Right atrium auricular region (tissue), 2 donors: ENCODE data around the gene PPP1R14B. TPM values are rescaled to one million over a fixed set of nuclear protein-coding genes. Genes with fewer than 3 reads are reported as not detected.

Source experiments
- DNase-seq: peaks from one replicate; pipeline ENCODE4 v3.0.0-alpha.2; 2019; ENCODE audit warnings: low spot score
- H3K27ac ChIP-seq, 2 donors: fragments of 200-600 bp; sonication (generic); 1 replicate in 1 of 2; 2 replicates in 1 of 2; pipeline ENCODE4 v1.5.1; 2016 to 2019
- H3K27me3 ChIP-seq, 2 donors: fragments of 200-600 bp; sonication (generic); one replicate each; pipeline versions ENCODE4 v1.5.1 to v1.6.0; 2017 to 2019
- H3K36me3 ChIP-seq: fragments of 200-600 bp; sonication (generic); one replicate; pipeline ENCODE4 v1.5.1; 2016
- H3K4me1 ChIP-seq, 2 donors: fragments of 200-600 bp; sonication (generic); one replicate each; pipeline versions ENCODE4 v1.5.1 to v1.6.0; 2017 to 2019
- H3K4me3 ChIP-seq, 2 donors: fragments of 200-600 bp; sonication (generic); 1 replicate in 1 of 2; 2 replicates in 1 of 2; pipeline ENCODE4 v1.5.1; 2017 to 2019; ENCODE audit warnings: mild to moderate bottlenecking in 1 of 2, moderate library complexity in 1 of 2
- H3K9me3 ChIP-seq, 2 donors: fragments of 200-600 bp; sonication (generic); one replicate each; pipeline ENCODE4 v1.5.1; 2019
- total RNA-seq, 2 donors: library from RNA; depleted of rRNA; stranded (reverse); fragments of >200 nt; gene quantifications; one replicate each; pipeline ENCODE4 v1.1.0, GENCODE V29; 2016
- TF ChIP-seq, protein P1 (sequence below), 2 donors: fragments of 200-600 bp; sonication (generic); IDR thresholded peaks; one replicate each; pipeline ENCODE4 v1.5.1; 2019; ENCODE audit warnings: antibody characterized with exemption in 2 of 2

The PPP1R14B gene
- total RNA-seq, 2 donors from 2014 or later = 76.4 to 99.2 TPM

- Histone ChIP-seq H3K4me1 (peaks cover 0 to 24% of the 10 kb centered on the region in 2 donors), H3K36me3 (peaks cover 46% of the 10 kb centered on the region), H3K9me3 (no peaks in the 10 kb centered on the region), H3K4me3 (no peak overlapping the region), H3K27me3 (no peaks in the 10 kb centered on the region), H3K27ac (no peak overlapping the region)
- TF ChIP-seq, protein P1, sequence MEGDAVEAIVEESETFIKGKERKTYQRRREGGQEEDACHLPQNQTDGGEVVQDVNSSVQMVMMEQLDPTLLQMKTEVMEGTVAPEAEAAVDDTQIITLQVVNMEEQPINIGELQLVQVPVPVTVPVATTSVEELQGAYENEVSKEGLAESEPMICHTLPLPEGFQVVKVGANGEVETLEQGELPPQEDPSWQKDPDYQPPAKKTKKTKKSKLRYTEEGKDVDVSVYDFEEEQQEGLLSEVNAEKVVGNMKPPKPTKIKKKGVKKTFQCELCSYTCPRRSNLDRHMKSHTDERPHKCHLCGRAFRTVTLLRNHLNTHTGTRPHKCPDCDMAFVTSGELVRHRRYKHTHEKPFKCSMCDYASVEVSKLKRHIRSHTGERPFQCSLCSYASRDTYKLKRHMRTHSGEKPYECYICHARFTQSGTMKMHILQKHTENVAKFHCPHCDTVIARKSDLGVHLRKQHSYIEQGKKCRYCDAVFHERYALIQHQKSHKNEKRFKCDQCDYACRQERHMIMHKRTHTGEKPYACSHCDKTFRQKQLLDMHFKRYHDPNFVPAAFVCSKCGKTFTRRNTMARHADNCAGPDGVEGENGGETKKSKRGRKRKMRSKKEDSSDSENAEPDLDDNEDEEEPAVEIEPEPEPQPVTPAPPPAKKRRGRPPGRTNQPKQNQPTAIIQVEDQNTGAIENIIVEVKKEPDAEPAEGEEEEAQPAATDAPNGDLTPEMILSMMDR (IDR thresholded peaks at IDR 0.05) = no peak
- DNase-seq = no peak
These were observed 17.2 kb upstream of the PPP1R14B start for GRCh38 chr11:64263947-64264317.

DNA sequence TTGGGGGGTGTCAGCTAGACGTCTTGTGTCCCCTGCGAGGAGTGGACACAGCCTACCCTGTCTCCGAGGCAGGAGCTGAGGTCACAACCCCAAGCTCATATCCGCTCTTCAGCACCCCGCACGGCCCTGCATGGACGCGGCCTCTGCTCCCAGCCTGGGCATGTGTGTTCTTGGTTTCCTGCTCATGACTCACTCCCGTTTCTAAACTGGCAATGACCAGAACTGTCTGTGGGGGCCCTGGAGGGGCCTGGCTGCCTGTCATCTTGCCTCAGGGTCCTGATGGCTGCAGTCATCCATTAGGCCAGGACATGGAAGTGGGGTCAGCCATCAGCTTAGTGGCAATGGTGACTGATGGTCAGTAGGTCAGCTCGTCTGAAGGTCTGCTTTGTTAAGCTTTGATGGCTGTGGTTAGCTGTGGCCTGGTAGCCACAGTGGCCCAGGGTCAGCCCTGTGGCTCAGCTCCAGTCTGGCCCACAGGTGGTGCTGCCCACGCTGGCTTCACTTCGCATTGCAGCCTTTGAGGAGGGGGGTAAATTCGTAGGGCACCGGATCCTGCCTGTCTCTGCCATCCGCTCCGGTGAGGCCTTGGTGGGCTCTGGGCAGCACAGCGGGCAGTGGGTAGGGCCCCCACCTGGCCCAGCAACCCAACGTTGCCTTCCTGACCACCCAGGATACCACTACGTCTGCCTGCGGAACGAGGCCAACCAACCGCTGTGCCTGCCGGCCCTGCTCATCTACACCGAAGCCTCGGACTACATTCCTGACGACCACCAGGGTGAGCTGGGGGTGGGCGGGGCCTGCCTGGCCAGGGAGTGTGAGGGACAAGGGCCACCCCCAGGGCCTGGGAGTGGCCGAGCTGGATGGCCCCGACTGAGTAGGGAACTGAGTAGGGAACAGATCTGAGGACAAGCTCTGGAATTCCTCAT, 16.5 kb upstream of the PPP1R14B start:
- H3K27ac ChIP-seq = no peak overlapping the region
- H3K36me3 ChIP-seq = peaks cover 52% of the 10 kb centered on the region
- TF ChIP-seq, protein P1 (IDR thresholded peaks at IDR 0.05) = no peak
- DNase-seq = no peak
- no peak overlapping the region for H3K4me3 ChIP-seq
- H3K9me3 ChIP-seq = no peaks in the 10 kb centered on the region
- no peaks in the 10 kb centered on the region for H3K27me3 ChIP-seq
- H3K4me1 ChIP-seq = peaks cover 0 to 17% of the 10 kb centered on the region in 2 donors

DNA sequence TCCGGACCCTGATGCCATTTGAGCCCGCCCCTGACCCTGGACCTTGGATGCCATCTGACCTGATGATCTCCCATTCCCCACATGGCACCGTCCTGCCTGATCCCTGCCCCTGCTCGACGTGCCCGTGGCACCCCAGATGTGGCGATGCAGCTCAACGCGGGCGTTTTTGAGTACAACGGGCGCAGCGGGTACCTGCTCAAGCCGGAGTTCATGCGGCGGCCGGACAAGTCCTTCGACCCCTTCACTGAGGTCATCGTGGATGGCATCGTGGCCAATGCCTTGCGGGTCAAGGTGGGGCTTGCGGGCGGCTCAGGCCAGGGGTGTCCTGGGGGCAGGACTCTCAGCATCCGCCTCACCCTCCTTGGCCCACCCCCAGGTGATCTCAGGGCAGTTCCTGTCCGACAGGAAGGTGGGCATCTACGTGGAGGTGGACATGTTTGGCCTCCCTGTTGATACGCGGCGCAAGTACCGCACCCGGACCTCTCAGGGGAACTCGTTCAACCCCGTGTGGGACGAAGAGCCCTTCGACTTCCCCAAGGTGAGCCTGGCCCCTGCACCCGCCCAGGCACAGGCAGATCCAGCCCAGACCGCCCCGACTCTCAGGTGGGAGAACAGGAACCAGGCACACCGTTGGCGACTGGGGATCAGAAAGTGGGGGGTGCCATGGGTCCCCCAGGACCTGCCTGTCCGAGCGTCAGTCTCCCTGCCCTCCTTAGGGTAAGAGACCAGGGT, 15.7 kb upstream of the PPP1R14B start:
- Histone ChIP-seq H3K4me3 (no peak overlapping the region), H3K9me3 (no peaks in the 10 kb centered on the region), H3K4me1 (peaks cover 0 to 9% of the 10 kb centered on the region in 2 donors), H3K27me3 (no peaks in the 10 kb centered on the region), H3K27ac (no peak overlapping the region), H3K36me3 (peaks cover 54% of the 10 kb centered on the region)
- no peak for DNase-seq
- TF ChIP-seq, protein P1 (IDR thresholded peaks at IDR 0.05) = no peak

DNA sequence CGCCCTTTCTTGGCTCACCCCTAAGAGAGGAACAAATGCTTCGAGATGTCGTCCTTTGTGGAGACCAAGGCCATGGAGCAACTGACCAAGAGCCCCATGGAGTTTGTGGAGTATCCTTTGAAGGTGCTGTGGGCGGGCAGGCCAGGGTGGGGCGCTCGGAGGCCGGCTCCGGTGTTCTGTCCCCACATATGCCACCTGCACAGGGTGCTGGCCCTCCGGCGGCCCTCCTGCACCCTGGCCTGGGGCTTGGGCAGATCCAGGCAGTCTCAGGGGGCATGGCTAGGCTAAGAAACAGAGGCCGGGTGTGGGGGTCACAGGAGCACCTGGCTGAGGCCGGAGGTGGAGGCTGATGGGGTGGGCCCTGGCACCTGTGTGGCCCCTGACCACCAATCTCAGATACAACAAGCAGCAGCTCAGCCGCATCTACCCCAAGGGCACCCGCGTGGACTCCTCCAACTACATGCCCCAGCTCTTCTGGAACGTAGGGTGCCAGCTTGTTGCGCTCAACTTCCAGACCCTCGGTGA, 14.9 kb upstream of the PPP1R14B start:
- no peak overlapping the region for H3K4me3 ChIP-seq
- DNase-seq = no peak
- TF ChIP-seq, protein P1 (IDR thresholded peaks at IDR 0.05) = no peak
- no peaks in the 10 kb centered on the region for H3K9me3 ChIP-seq
- no peaks in the 10 kb centered on the region for H3K27me3 ChIP-seq
- peaks cover 0 to under 1% of the 10 kb centered on the region in 2 donors for H3K4me1 ChIP-seq
- peaks cover 55% of the 10 kb centered on the region for H3K36me3 ChIP-seq
- no peak overlapping the region for H3K27ac ChIP-seq

GRCh38 chr11:64260147-64260708, 13.5 kb upstream of the PPP1R14B start:
- TF ChIP-seq, protein P1 (IDR thresholded peaks at IDR 0.05) = no peak
- Histone ChIP-seq H3K4me1 (no peaks in the 10 kb centered on the region), H3K9me3 (no peaks in the 10 kb centered on the region), H3K27me3 (no peaks in the 10 kb centered on the region), H3K36me3 (peaks cover 63% of the 10 kb centered on the region), H3K4me3 (no peak overlapping the region), H3K27ac (no peak overlapping the region)
- no peak for DNase-seq
